ENCODE measurements around the gene PPARD. TPM values are rescaled to one million over a fixed set of nuclear protein-coding genes. Genes with fewer than 3 reads are reported as not detected.

The PPARD gene
- total RNA-seq, 1 experiment from 2014 or later, result 38.4 TPM

DNA sequence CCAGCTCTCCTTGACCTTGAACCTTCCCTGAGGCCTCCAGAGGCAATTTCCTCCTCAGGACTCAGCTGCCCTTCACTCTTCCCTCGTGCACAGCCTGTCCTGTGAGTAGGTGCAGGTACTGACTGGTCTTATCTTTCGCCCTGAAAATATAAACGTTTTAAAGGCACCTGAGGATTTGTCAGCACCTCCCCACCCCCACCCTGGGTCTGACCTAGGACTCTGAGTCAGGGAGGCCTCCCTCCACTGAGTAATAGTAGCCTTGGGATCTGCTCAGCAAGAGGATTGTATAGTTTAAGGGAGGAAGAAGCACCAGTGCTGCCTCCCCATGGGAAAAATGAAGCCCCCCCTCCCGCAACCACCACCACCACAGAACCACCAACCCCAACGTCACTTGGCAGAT lies 54.6 kb downstream of the PPARD start:
- POLR2A ChIA-PET, result no interaction called here

DNA sequence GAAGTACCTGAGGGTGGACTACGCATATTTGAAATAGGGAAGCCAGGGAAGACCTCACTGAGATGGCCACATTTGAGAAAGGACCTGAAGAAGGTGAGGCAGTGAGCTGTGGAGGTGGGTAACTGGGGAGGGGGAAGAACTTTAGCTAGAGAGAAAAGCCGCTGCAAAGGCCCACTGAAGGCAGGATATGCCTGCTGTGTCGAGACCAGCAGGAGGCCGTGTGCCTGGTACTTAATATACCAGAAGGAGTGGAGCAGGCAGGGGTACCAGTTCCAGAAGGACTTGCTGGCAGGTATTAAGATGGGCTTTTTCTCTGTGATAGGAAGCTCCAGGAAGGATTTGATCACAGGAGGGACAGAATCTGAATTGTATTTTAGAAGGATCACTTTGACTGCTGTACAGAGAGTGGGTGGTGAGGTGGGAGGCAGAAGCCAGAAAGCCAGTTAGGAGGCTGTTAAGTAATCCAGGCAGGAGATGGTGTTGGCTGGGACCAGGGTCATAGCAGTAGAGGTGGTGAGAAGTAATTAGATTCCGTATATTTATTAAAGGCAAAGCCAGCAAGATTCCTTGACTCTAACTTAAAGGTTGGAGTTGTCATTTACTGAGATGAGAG lies 55.6 kb downstream of the PPARD start:
- no peaks in the 10 kb centered on the region for H3K9me3 ChIP-seq (ENCODE audit: control insufficient read depth in 1 of 2, insufficient read depth in 1 of 2, low read depth in 1 of 2, low read length in 2 of 2)
- DNase-seq (ENCODE audit: low read depth, low spot score) (no peak), ATAC-seq (no peak)
- CTCF ChIA-PET, result no interaction called here
- H3K9me2 ChIP-seq (ENCODE audit: insufficient read depth), result no peaks in the 10 kb centered on the region
- H3K4me3 ChIP-seq (replicated peaks in 1 of 2; ENCODE audit: low read depth in 1 of 2, low read length in 2 of 2), result no peak overlapping the region
- POLR2A ChIA-PET, result no interaction called here
- H2AFZ ChIP-seq (ENCODE audit: low read depth, low read length, poor library complexity, severe bottlenecking), result no peak overlapping the region
- RAD21 ChIA-PET (ENCODE audit: low non-redundant PET in 1 of 2, low total read pairs in 2 of 2, uncharacterized antibody in 2 of 2, unreplicated experiment in 2 of 2), result no interaction called here
- H3K4me1 ChIP-seq (ENCODE audit: control insufficient read depth in 1 of 2, insufficient read depth in 2 of 2, low read length in 2 of 2), result peaks cover 38 to 93% of the 10 kb centered on the region in 2 experiments
- no peaks in the 10 kb centered on the region for H4K20me1 ChIP-seq (ENCODE audit: insufficient read depth)
- peak overlapping the region; percentile 20; the same call in 1 of the 2 replicates for H3K4me2 ChIP-seq (ENCODE audit: low read length)
- no peak overlapping the region for H3K9ac ChIP-seq (ENCODE audit: low read length)
- no peak for TF ChIP-seq EZH2 (IDR thresholded peaks at IDR 0.05)
- TF ChIP-seq, protein P1, sequence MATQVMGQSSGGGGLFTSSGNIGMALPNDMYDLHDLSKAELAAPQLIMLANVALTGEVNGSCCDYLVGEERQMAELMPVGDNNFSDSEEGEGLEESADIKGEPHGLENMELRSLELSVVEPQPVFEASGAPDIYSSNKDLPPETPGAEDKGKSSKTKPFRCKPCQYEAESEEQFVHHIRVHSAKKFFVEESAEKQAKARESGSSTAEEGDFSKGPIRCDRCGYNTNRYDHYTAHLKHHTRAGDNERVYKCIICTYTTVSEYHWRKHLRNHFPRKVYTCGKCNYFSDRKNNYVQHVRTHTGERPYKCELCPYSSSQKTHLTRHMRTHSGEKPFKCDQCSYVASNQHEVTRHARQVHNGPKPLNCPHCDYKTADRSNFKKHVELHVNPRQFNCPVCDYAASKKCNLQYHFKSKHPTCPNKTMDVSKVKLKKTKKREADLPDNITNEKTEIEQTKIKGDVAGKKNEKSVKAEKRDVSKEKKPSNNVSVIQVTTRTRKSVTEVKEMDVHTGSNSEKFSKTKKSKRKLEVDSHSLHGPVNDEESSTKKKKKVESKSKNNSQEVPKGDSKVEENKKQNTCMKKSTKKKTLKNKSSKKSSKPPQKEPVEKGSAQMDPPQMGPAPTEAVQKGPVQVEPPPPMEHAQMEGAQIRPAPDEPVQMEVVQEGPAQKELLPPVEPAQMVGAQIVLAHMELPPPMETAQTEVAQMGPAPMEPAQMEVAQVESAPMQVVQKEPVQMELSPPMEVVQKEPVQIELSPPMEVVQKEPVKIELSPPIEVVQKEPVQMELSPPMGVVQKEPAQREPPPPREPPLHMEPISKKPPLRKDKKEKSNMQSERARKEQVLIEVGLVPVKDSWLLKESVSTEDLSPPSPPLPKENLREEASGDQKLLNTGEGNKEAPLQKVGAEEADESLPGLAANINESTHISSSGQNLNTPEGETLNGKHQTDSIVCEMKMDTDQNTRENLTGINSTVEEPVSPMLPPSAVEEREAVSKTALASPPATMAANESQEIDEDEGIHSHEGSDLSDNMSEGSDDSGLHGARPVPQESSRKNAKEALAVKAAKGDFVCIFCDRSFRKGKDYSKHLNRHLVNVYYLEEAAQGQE (IDR thresholded peaks at IDR 0.05; ENCODE audit: low read depth), result no peak
- no TSS peak for BruUV-seq (replicated peaks)
- peaks cover 5% of the 10 kb centered on the region; the same call in 1 of the 2 replicates for H3K79me2 ChIP-seq (ENCODE audit: insufficient read depth, low read length)
- no peak overlapping the region for H3K27ac ChIP-seq (ENCODE audit: low read depth, low read length)
- no peaks in the 10 kb centered on the region for H3K27me3 ChIP-seq (ENCODE audit: insufficient read depth, low read length)
- H3K36me3 ChIP-seq (ENCODE audit: control insufficient read depth in 1 of 2, insufficient read depth in 2 of 2, low read length in 2 of 2), result no peaks in the 10 kb centered on the region
- intact Hi-C loops (cut with micrococcal nuclease), result no loop called here

More for the DNA sequence above, 54.6 kb downstream of the PPARD start:
- DNase-seq (ENCODE audit: low read depth, low spot score) (no peak), ATAC-seq (no peak)
- Histone ChIP-seq H3K4me2 (ENCODE audit: low read length) (peak overlapping the region; percentile 30), H3K79me2 (ENCODE audit: insufficient read depth, low read length) (peaks cover under 1% of the 10 kb centered on the region; the same call in 1 of the 2 replicates), H3K36me3 (ENCODE audit: control insufficient read depth in 1 of 2, insufficient read depth in 2 of 2, low read length in 2 of 2) (no peaks in the 10 kb centered on the region), H3K9me2 (ENCODE audit: insufficient read depth) (no peaks in the 10 kb centered on the region), H3K9ac (ENCODE audit: low read length) (no peak overlapping the region), H3K9me3 (ENCODE audit: control insufficient read depth in 1 of 2, insufficient read depth in 1 of 2, low read depth in 1 of 2, low read length in 2 of 2) (no peaks in the 10 kb centered on the region), H3K4me3 (replicated peaks in 1 of 2; ENCODE audit: low read depth in 1 of 2, low read length in 2 of 2) (no peak overlapping the region), H3K4me1 (ENCODE audit: control insufficient read depth in 1 of 2, insufficient read depth in 2 of 2, low read length in 2 of 2) (peaks cover 38 to 93% of the 10 kb centered on the region in 2 experiments), H2AFZ (ENCODE audit: low read depth, low read length, poor library complexity, severe bottlenecking) (no peak overlapping the region), H3K27ac (ENCODE audit: low read depth, low read length) (no peak overlapping the region), H4K20me1 (ENCODE audit: insufficient read depth) (no peaks in the 10 kb centered on the region), H3K27me3 (ENCODE audit: insufficient read depth, low read length) (no peaks in the 10 kb centered on the region)
- no TSS peak for BruUV-seq (replicated peaks)
- ChIA-PET CTCF (no interaction called here), RAD21 (ENCODE audit: low non-redundant PET in 1 of 2, low total read pairs in 2 of 2, uncharacterized antibody in 2 of 2, unreplicated experiment in 2 of 2) (interaction anchor here in 1 of 2 experiments (0.6 kb wide), 1 partner anchor 100 kb away, joined by 3 read pairs; no protein-coding TSS in a partner anchor)
- no peak for TF ChIP-seq RAD21 (IDR thresholded peaks at IDR 0.05; ENCODE audit: low read depth)
- no peak for TF ChIP-seq EZH2 (IDR thresholded peaks at IDR 0.05)
- intact Hi-C loops (cut with micrococcal nuclease), result no loop called here
